ENCODE measurements around the gene TRMT1L. TPM values are rescaled to one million over a fixed set of nuclear protein-coding genes. Genes with fewer than 3 reads are reported as not detected.

The TRMT1L gene
- total RNA-seq, 1 donor from 2014 or later, result 26.0 TPM

Other genes starting within 250 kb of the TRMT1L start
- 17.1 TPM in 2 replicates for gene NIBAN1, start 182.4 kb downstream of the TRMT1L start, total RNA-seq
- 17.8 and 21.1 TPM in 2 replicates for gene RNF2, start 111.4 kb downstream of the TRMT1L start, total RNA-seq
- 1.4 and 1.8 TPM in 2 replicates for gene SWT1, start 214 bp upstream of the TRMT1L start, total RNA-seq
- 186 and 187 TPM in 2 replicates for gene IVNS1ABP, start 160.3 kb upstream of the TRMT1L start, total RNA-seq